HG02870 (cell line): ENCODE measurements around the gene NCAM2.
"Not testable (repeated sequence)": the region's sequence is repeated elsewhere in the genome, so short reads cannot be mapped to it uniquely, and the experiment has no call there.

Source experiments
- ATAC-seq: cut with Tn5 transposase; IDR thresholded peaks from one replicate; pipeline ENCODE4 v1.9.1; 2021; ENCODE audit warnings: mild to moderate bottlenecking, moderate library complexity; ENCODE audit not compliant: unreplicated experiment

Gene NCAM2

DNA sequence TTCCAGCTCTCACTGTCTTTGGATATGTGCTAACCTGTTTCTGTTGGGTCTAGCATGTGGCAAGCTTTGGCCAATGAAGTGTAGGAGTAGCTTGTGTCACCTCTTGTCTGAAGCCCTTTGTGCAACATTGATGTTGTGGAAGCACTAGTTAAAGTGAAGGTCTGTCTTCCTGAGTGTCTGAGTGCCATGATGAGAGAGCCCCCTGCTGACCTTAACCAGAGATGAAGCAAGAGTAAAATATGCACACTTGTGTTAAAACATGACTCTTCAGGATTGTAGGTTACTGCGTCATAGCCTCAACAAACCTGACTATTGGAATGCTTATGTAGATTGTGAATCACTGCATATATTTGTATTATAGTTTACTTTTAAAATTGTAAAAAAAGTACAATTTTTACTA, 103.7 kb downstream of the NCAM2 start:
- ATAC-seq: no peak

DNA sequence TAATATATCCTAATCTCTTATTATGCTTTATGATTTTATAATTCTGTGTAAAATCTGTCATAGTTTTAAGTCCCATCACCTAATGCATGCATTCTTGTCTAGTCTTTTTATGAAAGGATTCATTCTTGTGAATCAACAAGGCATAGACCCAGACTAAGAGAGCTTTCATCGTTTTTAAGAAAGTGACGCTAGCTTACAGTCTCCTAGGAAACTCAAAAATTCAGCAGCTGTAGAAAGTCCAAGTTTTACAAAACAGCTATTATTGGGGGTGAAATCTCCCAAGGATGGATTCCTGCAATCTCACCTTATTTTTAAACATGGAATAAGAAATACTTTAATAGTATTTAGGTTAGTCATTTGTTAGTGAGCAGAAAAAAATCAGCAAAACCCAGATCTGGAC, 104.7 kb downstream of the NCAM2 start:
- no peak for ATAC-seq

DNA sequence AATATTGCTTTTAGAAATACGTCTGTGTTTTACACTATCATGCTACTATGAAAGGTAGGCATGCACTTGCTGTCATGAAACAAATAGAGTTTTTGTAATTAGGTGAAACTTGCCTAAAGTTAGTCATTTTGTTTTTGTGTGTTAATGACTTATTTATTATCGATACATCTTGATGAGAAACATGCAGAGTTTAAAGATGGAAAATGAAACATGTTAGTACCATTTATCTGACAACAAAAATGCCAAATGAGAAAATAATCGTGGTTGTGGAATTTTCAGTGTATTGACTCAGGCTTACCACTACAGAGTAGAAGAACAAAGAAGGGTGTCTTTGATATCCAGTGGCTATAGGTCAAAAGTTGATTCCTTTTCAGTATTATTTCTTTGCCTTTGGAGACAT, 105.5 kb downstream of the NCAM2 start:
- no peak for ATAC-seq

DNA sequence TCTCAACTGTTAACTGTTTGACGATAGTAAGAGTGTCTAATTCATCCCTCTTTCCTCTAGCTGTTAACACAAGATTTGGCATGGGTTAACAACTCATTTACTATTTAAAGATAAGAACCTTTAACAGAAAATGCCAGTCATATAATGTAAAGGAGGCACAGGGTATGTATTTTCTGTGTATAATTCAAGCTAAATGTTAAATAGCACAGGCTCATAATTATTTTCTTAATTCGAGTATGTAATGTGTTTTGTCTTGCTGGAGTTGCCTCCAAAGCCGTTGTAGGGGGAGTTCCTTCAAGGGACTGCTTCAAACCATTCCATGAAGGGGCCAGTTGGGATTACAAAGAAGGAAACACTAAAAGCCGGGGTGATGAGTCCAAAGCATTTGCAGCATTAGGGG, 111.5 kb downstream of the NCAM2 start:
- no peak for ATAC-seq

DNA sequence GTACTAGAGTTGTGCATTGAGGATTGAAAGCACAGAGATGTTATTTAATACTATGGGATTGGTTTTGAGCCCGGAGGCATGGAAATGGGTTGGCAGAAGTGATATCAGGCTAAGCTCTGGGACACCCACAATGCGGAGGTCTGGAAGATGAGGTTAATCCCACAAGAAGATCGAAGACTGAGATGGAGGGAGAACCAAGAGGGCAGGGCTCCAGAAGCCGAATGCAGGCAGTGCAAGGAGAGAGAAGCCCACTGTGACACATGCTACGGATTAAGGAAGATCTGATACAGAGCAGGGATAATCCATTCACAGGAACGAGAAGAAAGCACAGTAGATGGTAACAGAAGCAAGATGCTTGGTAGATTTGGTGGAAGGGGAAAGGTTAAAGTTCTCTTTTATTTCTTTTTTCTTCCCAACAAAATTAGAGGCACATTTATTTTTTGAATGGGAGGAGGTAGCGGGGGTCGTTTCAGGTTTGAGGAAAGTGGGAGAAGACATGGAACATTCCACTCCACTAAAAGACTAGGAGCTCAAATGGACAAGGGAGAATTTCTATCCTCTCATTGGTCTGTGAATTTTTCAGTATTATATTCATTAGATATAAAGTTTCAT, 113.2 kb downstream of the NCAM2 start:
- ATAC-seq: no peak

DNA sequence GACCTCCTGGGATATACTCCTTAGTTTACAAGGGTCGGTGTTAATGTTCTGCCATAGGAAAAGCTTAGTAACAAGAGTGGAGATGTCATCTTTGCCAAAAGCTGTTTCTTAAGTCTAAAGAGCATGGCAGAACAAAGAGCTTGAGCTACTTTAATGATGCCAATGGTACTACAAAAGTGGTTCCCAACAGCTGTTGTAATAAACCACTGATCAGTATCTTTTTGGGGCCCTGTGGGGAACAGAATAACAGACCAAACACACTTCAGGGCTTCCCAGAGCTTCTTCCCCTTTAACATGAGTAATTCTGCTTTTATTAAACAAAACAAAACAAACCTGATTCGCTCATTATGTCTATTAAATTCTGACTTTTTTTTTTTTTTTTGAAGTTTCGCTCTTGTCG, 116.3 kb downstream of the NCAM2 start:
- no peak for ATAC-seq

DNA sequence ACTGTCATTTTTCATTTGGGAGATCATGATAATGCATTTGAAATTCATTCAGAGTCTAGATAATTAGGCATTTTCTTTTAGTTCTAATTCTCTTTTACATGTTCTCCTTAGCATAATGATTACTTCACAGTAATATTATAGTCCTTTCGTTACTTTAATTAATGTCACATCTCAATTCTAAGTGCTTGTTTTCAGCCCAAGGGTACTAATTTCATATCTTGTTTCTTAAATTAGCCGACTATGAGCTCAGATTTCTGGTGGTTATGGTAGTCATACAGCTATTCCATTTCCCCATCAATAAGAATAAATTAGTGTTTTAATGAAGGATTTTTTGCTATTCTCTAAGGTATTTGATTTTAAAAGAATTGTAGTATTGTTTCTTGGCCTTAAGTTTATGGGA, 120.9 kb downstream of the NCAM2 start:
- no peak for ATAC-seq

DNA sequence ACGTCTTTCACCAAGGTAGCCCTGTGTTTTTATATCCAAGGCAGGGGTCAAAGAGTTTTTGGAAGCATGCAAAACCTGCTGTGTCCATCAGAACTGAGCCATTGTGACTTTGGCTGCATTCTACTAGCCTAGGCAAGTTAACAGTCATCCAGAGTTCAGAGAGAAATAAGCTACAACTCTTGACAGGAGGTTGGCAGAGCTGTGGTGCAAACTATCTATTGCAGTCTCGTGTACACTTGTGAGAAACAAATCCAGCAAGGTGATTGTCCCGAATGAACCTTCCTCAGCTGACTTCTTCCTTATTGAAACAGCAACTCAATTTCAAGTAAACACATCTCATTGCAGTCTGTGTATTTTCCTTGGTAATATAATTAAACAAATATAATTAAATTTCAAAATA, 124.5 kb downstream of the NCAM2 start:
- no peak for ATAC-seq

DNA sequence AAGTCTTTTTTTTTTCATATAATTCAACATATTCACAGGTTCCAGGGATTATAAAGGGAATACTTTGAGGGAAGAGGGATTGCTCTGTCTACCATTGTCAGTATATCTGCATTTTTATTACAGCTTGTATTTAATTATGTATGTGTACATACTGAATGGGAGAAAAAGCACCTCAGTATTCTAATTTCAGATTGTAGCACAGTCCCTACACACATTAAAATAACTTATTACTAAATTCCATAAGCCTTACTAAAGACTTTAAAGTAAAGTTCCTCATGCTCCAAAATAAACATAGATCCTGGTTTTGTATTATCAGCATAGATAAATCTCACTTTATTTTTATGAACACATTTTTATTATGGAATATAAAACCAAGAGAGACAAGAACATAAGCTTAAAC, 134.2 kb downstream of the NCAM2 start:
- no peak for ATAC-seq

DNA sequence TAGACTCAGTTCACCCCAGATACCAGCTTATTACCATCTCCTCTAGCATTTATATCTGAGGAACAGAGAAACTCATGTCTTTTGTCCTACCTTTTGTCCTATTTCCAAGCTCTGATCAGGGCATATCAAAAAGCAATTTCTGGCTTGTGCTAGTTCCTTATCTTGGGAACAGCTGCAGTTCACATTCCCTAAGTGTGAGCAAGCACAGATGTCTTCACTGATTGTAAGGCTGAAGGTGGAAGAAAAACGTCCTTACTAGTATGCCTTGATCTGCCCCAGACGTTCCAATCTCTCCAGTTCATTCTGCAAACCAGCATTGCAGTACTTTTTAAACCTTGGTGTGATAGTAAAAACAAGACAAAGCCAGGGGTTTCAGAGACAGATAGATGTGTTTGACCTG, 139.8 kb downstream of the NCAM2 start:
- ATAC-seq: no peak

DNA sequence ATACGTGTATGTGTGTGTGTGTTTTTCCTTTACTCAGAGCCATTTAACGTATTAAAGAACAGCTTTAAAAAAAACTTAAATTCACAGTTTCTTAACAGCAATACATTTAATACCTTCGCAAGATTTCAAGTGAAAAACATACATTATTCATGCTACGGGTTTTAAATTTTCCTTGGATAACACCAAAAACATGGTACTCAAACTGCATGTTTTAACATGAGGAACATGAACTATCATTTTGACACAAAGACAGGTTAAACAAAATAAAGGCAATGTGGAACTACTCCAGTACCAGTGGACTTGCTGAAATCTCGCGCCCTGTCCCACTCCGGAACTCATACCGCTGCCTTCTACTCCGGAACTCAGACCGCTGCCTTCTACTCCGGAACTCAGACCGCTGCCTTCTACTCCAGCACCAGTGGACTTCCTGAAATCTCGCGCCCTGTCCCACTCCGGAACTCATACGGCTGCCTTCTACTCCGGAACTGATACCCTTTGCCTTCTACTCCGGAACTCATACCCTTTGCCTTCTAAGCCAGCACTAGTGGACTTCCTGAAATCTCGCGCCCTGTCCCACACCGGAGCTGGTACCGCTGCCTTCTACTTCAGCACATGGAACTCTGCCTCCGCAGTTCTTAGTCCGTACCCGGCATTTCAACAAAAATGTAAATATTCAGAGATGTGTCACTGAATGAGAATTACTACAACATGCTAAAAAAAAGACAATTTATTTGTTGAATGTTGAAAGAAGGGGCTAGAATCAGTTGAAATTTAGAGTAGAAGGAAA, 148.6 kb downstream of the NCAM2 start:
- no peak for ATAC-seq

DNA sequence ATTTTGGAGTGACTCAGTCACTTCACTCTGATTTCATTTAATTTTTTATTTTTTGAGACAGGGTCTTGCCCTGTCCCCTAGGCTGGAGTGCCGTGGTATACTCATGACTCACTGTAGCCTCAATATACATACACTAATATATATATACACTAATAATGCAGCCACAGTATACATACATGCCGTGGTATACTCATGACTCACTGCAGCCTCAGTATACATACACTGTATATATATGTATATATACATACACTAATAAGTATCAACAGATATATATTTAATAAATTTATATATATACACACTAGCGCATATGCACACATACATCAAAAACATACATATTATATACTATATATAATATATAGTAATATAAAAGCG, 149.2 kb downstream of the NCAM2 start:
- ATAC-seq: no peak

DNA sequence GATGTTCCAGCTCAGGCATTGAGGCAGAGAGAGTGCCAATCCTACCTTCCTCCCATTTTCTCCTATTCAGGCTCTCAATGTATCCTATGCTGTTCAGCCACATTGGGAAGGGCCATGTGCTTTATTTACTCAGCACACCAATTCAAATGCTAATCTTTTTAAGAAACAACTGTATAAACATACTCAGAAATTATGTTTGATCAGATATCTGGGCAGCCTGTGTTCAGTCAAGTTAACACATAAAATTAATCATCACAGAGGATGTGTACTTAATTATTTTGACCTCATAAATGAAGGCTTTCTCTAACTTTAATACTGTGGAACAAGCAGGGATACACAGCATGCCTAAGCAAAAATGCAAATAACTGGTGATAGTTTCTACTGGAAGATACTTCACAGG, 149.8 kb downstream of the NCAM2 start:
- ATAC-seq: no peak

DNA sequence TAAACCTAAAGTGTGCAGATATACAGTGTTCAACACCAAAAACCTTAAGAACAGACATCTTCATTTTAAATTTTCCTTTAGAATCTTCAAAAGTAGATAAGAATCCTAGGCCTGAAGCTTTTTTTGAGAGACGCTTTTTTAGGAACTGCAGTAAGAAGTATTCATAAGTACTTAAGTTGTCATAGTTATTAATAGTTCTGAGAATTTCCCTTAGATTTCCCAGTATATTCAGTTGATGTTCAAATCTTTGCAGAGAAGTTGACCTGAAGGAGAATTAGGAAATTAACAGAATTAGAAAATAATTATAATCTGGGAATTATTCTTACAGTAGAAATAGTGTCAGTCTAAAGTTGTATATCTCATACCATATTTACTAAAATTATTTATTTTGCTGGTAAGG, 150.3 kb downstream of the NCAM2 start:
- ATAC-seq: no peak

DNA sequence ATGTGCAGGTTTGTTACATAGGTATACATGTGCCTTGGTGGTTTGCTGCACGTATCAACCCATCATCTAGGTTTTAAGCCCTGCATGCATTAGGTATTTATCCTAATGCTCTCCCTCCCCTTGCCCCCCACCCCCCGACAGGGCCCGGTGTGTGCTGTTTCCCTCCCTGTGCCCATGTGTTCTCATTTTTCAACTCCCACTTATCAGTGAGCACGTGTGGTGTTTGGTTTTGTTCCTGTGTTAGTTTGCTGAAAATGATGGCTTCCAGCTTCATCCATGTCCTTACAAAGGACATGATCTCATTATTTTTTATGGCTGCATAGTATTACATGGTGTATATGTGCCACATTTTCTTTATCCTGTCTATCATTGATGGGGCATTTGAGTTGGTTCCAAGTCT, 151.2 kb downstream of the NCAM2 start:
- not testable (repeated sequence) for ATAC-seq

DNA sequence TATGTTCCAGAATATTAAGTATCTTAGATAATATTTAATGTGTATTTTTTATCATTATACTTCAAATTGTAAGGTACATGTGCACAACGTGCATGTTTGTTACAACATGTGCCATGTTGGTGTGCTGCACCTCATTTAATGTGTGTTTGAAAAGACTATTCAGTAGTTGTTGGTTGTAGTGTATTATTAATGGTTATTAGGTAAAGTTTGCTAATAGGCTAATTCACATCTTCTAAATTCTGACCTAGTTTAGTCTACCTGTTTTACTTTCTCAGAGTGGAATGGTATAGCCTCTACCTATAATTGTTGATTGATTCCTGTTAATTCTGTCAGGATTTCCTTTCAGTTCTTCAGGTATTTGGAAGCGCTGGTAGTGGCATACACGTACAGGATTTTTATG, 153.0 kb downstream of the NCAM2 start:
- no peak for ATAC-seq

DNA sequence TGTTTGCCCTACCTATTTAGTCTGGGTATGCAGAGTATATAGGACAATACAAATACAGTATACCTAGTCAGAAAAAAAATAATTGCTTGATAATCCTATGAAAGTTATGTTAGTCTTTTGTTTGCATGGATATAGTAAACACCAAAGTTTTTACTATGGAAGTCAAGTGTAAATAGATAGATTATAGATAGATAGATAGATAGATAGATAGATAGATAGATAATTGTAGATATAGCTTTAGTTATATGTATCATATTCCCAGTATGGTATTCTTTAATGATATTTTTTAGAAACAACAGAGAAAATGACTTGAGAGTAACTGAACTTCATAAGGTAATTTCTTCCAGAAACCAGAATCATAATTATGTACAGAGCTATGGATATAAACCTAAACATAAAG, 158.2 kb downstream of the NCAM2 start:
- no peak for ATAC-seq

DNA sequence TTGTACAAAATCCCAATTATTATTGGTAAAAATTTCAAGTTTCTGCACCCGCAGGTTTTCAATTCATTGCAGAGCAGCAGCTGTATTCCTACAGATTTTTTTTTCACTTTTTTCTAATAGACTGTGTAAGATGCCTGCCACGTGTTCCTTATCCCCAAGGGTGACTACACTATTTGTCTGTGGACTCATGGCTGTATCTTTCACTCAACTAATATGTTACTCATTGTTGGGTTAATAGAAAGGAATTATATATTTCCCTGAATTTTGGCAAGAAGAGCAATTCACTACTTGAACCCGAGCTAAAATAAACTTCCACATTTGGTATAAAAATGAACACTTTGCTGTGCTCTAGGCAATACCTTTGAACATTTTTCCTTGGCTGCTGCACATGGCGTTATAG, 158.7 kb downstream of the NCAM2 start:
- no peak for ATAC-seq

DNA sequence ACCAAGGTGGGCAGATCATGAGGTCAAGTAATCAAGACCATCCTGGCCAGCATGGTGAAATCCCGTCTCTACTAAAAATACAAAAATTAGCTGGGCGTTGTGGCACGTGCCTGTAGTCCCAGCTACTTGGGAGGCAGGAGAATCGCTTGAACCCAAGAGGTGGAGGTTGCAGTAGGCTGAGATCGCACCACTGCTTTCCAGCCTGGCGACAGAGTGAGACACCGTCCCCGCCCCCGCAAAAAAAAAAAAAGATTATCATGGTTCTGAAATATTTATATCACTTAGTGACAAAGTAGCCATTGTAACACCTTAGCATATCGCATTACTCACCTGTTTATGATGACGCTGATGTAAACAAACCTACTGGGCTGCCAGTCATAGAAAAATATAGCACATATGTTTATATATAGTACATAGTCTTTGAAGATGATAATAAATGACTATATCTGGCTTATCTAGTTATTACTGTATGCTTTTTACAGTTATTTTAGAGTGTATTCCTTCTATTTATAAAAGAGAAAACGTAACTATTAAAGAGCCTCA, 160.2 kb downstream of the NCAM2 start:
- no peak for ATAC-seq

DNA sequence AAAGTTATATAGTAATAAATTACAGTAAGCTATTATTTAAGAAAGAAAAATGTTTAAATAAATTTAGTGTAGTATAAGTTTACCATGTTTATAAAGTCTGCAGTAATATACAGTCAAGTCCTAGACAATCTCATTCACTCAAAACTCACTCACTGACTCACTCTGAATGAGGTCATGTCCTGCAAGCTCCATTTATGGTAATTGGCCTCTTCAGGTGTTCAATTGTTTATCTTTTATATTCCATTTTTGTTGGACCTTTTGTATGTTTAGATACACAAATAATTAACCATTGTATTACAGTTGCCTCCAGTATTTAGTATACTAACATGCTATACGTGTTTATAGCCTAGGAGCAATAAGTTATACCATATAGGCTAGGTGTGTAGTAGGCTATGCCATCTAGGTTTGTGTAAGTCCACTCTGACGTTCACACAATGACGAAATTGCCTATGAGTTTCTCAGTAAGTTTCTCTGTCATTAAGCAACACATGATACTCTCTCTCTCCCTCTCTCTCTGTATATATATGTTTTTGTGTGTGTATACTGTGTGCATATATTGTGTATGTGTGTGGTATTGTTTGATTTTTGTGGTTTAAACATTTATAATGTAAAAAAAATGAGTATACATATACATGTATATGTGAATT, 161.2 kb downstream of the NCAM2 start:
- ATAC-seq: no peak

DNA sequence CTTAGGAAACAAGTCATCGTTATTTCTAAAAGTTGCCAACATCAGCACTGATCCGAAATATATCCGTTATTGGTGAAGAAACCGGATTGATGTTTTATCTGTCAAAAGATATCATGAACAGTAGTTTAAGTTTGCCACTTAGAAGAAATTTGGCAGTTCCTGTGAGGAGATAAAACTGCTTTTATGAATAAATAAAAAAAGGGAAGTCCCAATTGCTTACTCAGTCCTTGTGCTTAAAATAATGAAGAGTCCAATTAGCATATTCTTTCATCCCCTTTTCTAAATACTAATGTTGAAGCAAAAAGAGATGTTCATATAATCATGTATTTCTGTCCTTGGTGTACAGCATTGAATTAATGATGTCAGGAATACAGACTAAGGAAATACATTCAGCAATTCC, 164.6 kb downstream of the NCAM2 start:
- ATAC-seq: no peak

DNA sequence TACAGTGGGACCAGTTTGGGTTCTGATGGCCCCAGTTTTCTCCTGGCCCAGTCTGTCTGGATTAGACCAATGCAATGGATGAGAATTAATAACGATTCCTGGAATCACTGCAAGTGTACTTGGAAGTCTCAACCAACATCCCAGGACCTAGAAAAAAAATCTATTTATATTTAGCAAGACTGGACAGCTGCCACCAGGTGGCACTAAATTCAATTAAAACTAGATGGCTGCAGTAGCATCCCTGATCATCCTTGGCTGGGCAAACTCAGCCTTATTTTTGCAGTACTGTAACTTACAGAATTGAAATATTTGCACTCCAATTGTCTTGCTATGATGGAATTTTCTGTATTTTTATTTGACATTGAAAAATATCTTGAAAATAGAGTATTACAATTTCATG, 165.7 kb downstream of the NCAM2 start:
- no peak for ATAC-seq
